SU-DHL-6 (cell line): Measurements from ENCODE around the gene ACACB.

Source experiments
- H2AFZ ChIP-seq: fragments of 200-600 bp; sonication (generic); 2 replicates; pipeline ENCODE4 v1.6.1; 2014; ENCODE audit warnings: low read depth, mild to moderate bottlenecking, moderate library complexity, mixed read lengths, antibody characterized with exemption, low read length; ENCODE audit not compliant: severe bottlenecking
- H3F3A ChIP-seq: fragments of 200-600 bp; shearing (Covaris generic); 2 replicates; pipeline ENCODE4 v1.6.0; 2016; ENCODE audit warnings: antibody characterized with exemption, mild to moderate bottlenecking; ENCODE audit not compliant: insufficient read depth
- H3K27ac ChIP-seq: fragments of 200-600 bp; sonication (generic); 2 replicates; pipeline ENCODE4 v1.5.1; 2016; ENCODE audit warnings: low read depth, mild to moderate bottlenecking, low read length, moderate library complexity, mixed read lengths
- H3K27me3 ChIP-seq: fragments of 200-600 bp; sonication (generic), shearing (Covaris generic); 2 replicates; pipeline ENCODE4 v1.6.0; 2014; ENCODE audit warnings: mild to moderate bottlenecking, low read length
- H3K36me3 ChIP-seq: fragments of 200-600 bp; sonication (generic); 2 replicates; pipeline ENCODE4 v1.6.1; 2014; ENCODE audit warnings: mild to moderate bottlenecking, low read length, mixed read lengths
- H3K4me2 ChIP-seq: fragments of 300-600, 200-600 bp; shearing (Covaris generic), sonication (generic); 2 replicates; pipeline ENCODE4 v1.6.0; 2014; ENCODE audit warnings: low read length, low read depth, mild to moderate bottlenecking; ENCODE audit not compliant: poor library complexity, severe bottlenecking
- H3K4me3 ChIP-seq: fragments of 200-600 bp; sonication (generic); 2 replicates; pipeline ENCODE4 v1.5.1; 2014; ENCODE audit warnings: antibody characterized with exemption, low read length, mild to moderate bottlenecking, mixed read lengths; ENCODE audit not compliant: insufficient read depth, poor library complexity, severe bottlenecking
- H3K79me2 ChIP-seq: fragments of 200-600 bp; sonication (generic); 2 replicates; pipeline ENCODE4 v1.6.1; 2014; ENCODE audit warnings: mild to moderate bottlenecking, low read length, moderate library complexity; ENCODE audit not compliant: insufficient read depth
- H3K9ac ChIP-seq: fragments of 200-600 bp; sonication (generic); 2 replicates; pipeline ENCODE4 v1.7.0; 2014; ENCODE audit warnings: mild to moderate bottlenecking, low read length
- H3K9me2 ChIP-seq: fragments of 200-600 bp; sonication (generic); replicated peaks from 2 replicates; pipeline ENCODE4 v1.6.1; 2014; ENCODE audit warnings: low read length; ENCODE audit not compliant: insufficient read depth
- H3K9me3 ChIP-seq: fragments of 200-600 bp; sonication (generic); 2 replicates; pipeline ENCODE4 v1.6.1; 2014; ENCODE audit warnings: low read length, mixed read lengths; ENCODE audit not compliant: insufficient read depth
- H4K20me1 ChIP-seq: fragments of 200-600 bp; sonication (generic); 2 replicates; pipeline ENCODE4 v1.6.1; 2014; ENCODE audit warnings: low read depth, mild to moderate bottlenecking, antibody characterized with exemption, low read length, moderate library complexity, mixed read lengths
- CTCF ChIP-seq: fragments of 200-600 bp; sonication (generic); IDR thresholded peaks from one replicate; pipeline ENCODE4 v1.5.1; 2017; ENCODE audit warnings: antibody characterized with exemption, mild to moderate bottlenecking, low read length, moderate library complexity; ENCODE audit not compliant: insufficient read depth, poor library complexity, severe bottlenecking
- EZH2phosphoT487 ChIP-seq: fragments of 200-600 bp; sonication (generic), shearing (Covaris generic); conservative IDR thresholded peaks from 2 replicates; pipeline ENCODE4 v1.6.1; 2018; ENCODE audit warnings: mild to moderate bottlenecking, antibody characterized with exemption, low read length, moderate library complexity, mixed read lengths

Gene ACACB

DNA sequence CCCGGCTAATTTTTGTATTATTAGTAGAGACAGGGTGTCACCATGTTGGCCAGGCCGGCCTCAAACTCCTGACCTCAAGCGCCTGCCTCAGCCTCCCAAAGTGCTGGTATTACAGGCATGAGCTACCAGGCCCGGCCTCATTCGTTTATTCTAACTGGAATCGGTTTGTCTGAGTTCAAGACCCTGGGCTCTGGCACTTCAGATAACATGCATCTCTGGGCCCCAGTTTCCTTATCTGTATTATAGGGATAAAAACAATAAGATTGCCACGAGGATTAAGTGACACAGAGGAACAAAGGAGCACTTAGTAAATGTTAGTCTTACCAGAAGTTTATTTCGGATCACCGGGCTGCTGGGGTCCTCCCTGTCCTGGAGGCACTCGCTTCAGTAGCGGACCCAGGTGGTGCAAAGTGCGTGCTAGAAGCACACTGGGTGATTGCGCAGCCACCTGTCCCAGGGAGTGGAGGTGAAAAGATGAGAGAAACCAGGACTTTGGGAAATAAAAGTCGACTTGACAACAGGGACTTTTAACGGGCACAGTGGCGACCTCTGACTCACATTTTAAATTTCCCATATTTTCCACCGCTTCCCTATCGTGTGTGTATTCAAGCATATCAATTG, 37.5 kb downstream of the ACACB start:
- Histone ChIP-seq H3K27me3 (no peaks in the 10 kb centered on the region), H4K20me1 (no peaks in the 10 kb centered on the region), H2AFZ (no peak overlapping the region), H3K9me2 (no peaks in the 10 kb centered on the region), H3K9ac (no peak overlapping the region), H3F3A (0 out of 2 replicates have a peak, but pooled peaks cover 8% of the 10 kb centered on the region), H3K79me2 (no peaks in the 10 kb centered on the region), H3K36me3 (no peaks in the 10 kb centered on the region), H3K4me3 (no peak overlapping the region), H3K9me3 (no peaks in the 10 kb centered on the region), H3K4me2 (peak overlapping the region; percentile 24), H3K27ac (no peak overlapping the region)
- TF ChIP-seq CTCF (no peak), EZH2phosphoT487 (no peak)

DNA sequence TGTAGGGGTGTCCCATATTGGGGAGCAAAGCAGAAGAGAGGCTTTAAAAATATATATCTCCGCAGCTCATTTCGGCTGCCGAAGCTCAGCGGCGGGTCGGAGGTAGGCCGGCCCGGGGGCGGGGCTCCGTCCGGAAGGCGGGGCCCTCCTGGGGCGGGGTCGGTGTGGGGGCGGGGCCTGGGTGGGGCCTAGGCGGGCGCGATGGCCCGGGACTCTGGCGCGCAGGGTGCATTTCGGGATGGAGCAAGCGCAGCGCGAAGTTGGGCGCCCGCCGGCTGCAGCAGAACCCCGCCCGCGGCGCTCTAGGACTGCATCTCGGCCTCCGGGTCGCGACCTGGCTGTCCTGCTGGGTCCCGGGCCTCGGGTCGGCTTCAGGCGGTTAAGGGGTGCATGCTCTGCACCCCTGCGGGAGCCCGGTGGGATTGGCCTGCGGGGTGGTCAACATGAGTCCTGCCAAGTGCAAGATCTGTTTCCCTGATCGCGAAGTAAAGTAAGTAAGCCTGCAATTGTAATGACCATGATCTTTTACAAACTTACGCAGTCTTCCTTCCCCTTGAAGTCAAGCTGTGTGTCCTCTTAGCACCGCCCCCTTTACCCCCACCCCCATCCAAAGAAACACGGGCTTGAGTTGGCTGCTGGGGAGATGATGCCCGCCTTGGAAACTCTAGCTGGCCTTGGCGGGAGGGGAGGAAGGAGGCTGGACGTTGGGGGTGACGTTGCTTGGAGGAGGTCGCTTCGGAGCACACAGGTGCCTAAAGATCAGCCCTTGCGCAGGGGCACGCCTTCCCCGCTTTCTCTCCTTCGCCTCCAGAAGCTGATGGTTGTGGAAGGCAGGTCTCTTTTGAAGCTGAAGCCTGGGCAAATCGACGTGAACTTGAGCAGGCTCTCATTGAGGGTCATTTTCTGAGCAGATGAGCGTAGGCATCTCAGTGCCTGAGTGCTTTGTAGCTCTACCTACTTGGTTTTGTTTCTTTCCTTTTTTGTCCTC, 38.4 kb downstream of the ACACB start:
- Histone ChIP-seq H3K27me3 (no peaks in the 10 kb centered on the region), H3K9ac (peak overlapping the region; percentile 72), H3K36me3 (no peaks in the 10 kb centered on the region), H4K20me1 (no peaks in the 10 kb centered on the region), H3K4me3 (peak overlapping the region; percentile 69), H2AFZ (peak overlapping the region; percentile 91), H3K79me2 (no peaks in the 10 kb centered on the region), H3K27ac (peak overlapping the region; percentile 64), H3F3A (0 out of 2 replicates have a peak, but pooled peaks cover 8% of the 10 kb centered on the region), H3K4me2 (peak overlapping the region; percentile 82), H3K9me2 (no peaks in the 10 kb centered on the region), H3K9me3 (no peaks in the 10 kb centered on the region)
- TF ChIP-seq EZH2phosphoT487 (no peak), CTCF (no peak)

- H2AFZ ChIP-seq: no peak overlapping the region
- peak overlapping the region; percentile 82 for H3K4me2 ChIP-seq
- no peaks in the 10 kb centered on the region for H3K79me2 ChIP-seq
- H3K9me3 ChIP-seq: no peaks in the 10 kb centered on the region
- no peaks in the 10 kb centered on the region for H3K36me3 ChIP-seq
- no peaks in the 10 kb centered on the region for H3K9me2 ChIP-seq
- no peaks in the 10 kb centered on the region for H3K27me3 ChIP-seq
- H4K20me1 ChIP-seq: no peaks in the 10 kb centered on the region
- no peak overlapping the region for H3K4me3 ChIP-seq
- H3K27ac ChIP-seq: no peak overlapping the region
- H3K9ac ChIP-seq: peak overlapping the region; percentile 72
- TF ChIP-seq CTCF (no peak), EZH2phosphoT487 (no peak)
- H3F3A ChIP-seq: 0 out of 2 replicates have a peak, but pooled peaks cover 8% of the 10 kb centered on the region
Observed at GRCh38 chr12:109156036-109156435, 39.6 kb downstream of the ACACB start.
